ENCODE measurements around the gene ZDHHC7.

GRCh38 chr16:85036236-85037049 is 25.1 kb upstream of the ZDHHC7 start:
- TF ChIP-seq ZNF70 (CRISPR knock-in tag; IDR thresholded peaks at IDR 0.05) (no peak), CREB5 (CRISPR knock-in tag; IDR thresholded peaks at IDR 0.05; ENCODE audit: low read depth) (no peak), ISL1 (CRISPR knock-in tag; IDR thresholded peaks at IDR 0.05) (no peak), CSDC2 (CRISPR knock-in tag; IDR thresholded peaks at IDR 0.05) (no peak), ARNTL (CRISPR knock-in tag; IDR thresholded peaks at IDR 0.05; ENCODE audit: borderline replicate concordance, low read depth) (no peak), RARB (CRISPR knock-in tag; IDR thresholded peaks at IDR 0.05) (no peak), TSHZ2 (CRISPR knock-in tag; IDR thresholded peaks at IDR 0.05) (no peak)
- TF ChIP-seq, protein P1, sequence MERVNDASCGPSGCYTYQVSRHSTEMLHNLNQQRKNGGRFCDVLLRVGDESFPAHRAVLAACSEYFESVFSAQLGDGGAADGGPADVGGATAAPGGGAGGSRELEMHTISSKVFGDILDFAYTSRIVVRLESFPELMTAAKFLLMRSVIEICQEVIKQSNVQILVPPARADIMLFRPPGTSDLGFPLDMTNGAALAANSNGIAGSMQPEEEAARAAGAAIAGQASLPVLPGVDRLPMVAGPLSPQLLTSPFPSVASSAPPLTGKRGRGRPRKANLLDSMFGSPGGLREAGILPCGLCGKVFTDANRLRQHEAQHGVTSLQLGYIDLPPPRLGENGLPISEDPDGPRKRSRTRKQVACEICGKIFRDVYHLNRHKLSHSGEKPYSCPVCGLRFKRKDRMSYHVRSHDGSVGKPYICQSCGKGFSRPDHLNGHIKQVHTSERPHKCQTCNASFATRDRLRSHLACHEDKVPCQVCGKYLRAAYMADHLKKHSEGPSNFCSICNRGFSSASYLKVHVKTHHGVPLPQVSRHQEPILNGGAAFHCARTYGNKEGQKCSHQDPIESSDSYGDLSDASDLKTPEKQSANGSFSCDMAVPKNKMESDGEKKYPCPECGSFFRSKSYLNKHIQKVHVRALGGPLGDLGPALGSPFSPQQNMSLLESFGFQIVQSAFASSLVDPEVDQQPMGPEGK (CRISPR knock-in tag; IDR thresholded peaks at IDR 0.05; ENCODE audit: borderline replicate concordance): no peak
